GM12878 (cell line): Measurements from ENCODE around the gene LMTK3.

ENCODE experiments used
- EZH2 ChIP-seq: IDR thresholded peaks from 2 replicates; pipeline ENCODE4 v1.6.1; 2012; ENCODE audit warnings: low read depth, mild to moderate bottlenecking, control low read depth, inconsistent platforms, low read length, borderline replicate concordance; ENCODE audit not compliant: control insufficient read depth
- REST ChIP-seq: IDR thresholded peaks from 2 replicates; pipeline ENCODE4 v1.6.1; 2012; ENCODE audit warnings: mild to moderate bottlenecking, low read depth, low read length

DNA sequence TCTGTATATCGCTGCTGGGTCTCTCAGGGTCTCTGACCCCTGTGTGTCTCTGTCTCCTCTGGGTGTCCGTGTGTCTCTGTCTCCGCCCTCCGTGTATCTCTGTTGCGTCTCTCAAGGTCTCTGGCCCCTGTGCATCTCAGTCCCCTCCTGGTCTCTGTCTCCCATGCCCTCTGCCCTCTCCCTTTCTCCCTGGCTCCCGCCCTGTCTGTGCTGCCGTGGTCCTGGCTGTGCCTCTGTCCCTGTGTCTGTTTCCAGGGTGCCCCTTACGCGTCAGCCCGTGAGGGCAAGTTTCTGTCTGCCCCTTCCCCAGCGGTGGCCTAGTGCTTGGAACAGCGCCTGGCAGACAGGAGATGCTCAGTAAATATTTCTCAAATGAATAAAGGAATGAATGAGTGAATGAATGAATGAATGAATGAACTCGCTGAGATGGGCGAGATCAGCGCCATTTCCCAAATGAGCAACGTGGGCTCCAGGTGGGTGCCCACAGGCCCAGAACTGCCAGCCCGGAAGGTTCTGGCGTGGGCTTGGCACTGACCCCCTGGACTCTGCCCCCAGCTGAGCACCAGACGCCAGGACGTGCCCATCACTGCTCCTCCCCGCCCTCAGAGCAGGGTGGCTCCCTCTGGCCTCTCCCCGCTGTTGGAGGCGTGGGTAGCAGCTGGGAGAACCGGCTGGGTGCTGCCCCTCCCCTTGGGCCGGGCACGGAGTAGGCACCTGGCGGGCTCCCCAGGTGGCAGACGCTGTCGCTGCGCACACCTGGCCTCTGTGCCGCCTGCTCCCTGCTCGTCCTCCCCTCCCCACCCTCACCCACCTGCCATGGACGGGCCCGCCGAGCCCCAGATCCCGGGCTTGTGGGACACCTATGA lies 40.0 kb upstream of the LMTK3 start, which contains the start of gene SULT2B1:
- TF ChIP-seq EZH2 (no peak), REST (no peak)
